HEK293T (cell line): ENCODE measurements around the gene IRF2BP2.

Experiments
- BHLHE40 ChIP-seq: fragments of 450-650 bp; IDR thresholded peaks from 2 replicates; pipeline ENCODE4 v1.6.1; 2016; ENCODE audit warnings: mild to moderate bottlenecking, moderate library complexity, borderline replicate concordance
- ELF4 ChIP-seq: fragments of 450-650 bp; IDR thresholded peaks from 2 replicates; pipeline ENCODE4 v1.6.1; 2017; ENCODE audit warnings: antibody characterized with exemption
- FOXM1 ChIP-seq: fragments of 450-650 bp; IDR thresholded peaks from 2 replicates; pipeline ENCODE4 v1.6.1; 2017; ENCODE audit warnings: mild to moderate bottlenecking, borderline replicate concordance
- SP1 ChIP-seq: fragments of 450-650 bp; IDR thresholded peaks from 2 replicates; pipeline ENCODE4 v1.6.1; 2017
- SUZ12 ChIP-seq: fragments of 450-650 bp; IDR thresholded peaks from 2 replicates; pipeline ENCODE4 v1.6.1; 2016; ENCODE audit warnings: mild to moderate bottlenecking

GRCh38 chr1:234647758-234648157, 37.8 kb upstream of the IRF2BP2 start:
- TF ChIP-seq ELF4, result no peak
- no peak for TF ChIP-seq BHLHE40
- TF ChIP-seq SP1, result no peak
- no peak for TF ChIP-seq FOXM1
- TF ChIP-seq SUZ12, result no peak
